ENCODE results near the gene WBP2NL.

GRCh38 chr22:41987276-41987675 lies 11.3 kb upstream of the WBP2NL start:
- TF ChIP-seq ZFP30 (CRISPR knock-in tag; IDR thresholded peaks at IDR 0.05) (no peak), CSDC2 (CRISPR knock-in tag; IDR thresholded peaks at IDR 0.05) (no peak), CREB5 (CRISPR knock-in tag; IDR thresholded peaks at IDR 0.05; ENCODE audit: low read depth) (no peak), RARB (CRISPR knock-in tag; IDR thresholded peaks at IDR 0.05) (no peak), ZNF70 (CRISPR knock-in tag; IDR thresholded peaks at IDR 0.05) (no peak), PATZ1 (CRISPR knock-in tag; IDR thresholded peaks at IDR 0.05; ENCODE audit: borderline replicate concordance) (no peak), ZNF565 (CRISPR knock-in tag; conservative IDR thresholded peaks at IDR 0.05; ENCODE audit: low read depth) (no peak), ZNF8 (CRISPR knock-in tag; IDR thresholded peaks at IDR 0.05) (no peak), ESRRG (CRISPR knock-in tag; IDR thresholded peaks at IDR 0.05) (no peak), BACH2 (CRISPR knock-in tag; IDR thresholded peaks at IDR 0.05; ENCODE audit: borderline replicate concordance) (no peak), ARNTL (CRISPR knock-in tag; IDR thresholded peaks at IDR 0.05; ENCODE audit: borderline replicate concordance, low read depth) (no peak), ZC3H10 (CRISPR knock-in tag; IDR thresholded peaks at IDR 0.05) (no peak)
- TF ChIP-seq, protein P1, sequence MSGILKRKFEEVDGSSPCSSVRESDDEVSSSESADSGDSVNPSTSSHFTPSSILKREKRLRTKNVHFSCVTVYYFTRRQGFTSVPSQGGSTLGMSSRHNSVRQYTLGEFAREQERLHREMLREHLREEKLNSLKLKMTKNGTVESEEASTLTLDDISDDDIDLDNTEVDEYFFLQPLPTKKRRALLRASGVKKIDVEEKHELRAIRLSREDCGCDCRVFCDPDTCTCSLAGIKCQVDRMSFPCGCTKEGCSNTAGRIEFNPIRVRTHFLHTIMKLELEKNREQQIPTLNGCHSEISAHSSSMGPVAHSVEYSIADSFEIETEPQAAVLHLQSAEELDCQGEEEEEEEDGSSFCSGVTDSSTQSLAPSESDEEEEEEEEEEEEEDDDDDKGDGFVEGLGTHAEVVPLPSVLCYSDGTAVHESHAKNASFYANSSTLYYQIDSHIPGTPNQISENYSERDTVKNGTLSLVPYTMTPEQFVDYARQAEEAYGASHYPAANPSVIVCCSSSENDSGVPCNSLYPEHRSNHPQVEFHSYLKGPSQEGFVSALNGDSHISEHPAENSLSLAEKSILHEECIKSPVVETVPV (CRISPR knock-in tag; IDR thresholded peaks at IDR 0.05), result no peak
- TF ChIP-seq, protein P2, sequence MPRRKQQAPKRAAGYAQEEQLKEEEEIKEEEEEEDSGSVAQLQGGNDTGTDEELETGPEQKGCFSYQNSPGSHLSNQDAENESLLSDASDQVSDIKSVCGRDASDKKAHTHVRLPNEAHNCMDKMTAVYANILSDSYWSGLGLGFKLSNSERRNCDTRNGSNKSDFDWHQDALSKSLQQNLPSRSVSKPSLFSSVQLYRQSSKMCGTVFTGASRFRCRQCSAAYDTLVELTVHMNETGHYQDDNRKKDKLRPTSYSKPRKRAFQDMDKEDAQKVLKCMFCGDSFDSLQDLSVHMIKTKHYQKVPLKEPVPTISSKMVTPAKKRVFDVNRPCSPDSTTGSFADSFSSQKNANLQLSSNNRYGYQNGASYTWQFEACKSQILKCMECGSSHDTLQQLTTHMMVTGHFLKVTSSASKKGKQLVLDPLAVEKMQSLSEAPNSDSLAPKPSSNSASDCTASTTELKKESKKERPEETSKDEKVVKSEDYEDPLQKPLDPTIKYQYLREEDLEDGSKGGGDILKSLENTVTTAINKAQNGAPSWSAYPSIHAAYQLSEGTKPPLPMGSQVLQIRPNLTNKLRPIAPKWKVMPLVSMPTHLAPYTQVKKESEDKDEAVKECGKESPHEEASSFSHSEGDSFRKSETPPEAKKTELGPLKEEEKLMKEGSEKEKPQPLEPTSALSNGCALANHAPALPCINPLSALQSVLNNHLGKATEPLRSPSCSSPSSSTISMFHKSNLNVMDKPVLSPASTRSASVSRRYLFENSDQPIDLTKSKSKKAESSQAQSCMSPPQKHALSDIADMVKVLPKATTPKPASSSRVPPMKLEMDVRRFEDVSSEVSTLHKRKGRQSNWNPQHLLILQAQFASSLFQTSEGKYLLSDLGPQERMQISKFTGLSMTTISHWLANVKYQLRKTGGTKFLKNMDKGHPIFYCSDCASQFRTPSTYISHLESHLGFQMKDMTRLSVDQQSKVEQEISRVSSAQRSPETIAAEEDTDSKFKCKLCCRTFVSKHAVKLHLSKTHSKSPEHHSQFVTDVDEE (CRISPR knock-in tag; IDR thresholded peaks at IDR 0.05), result no peak
